HEK293 (cell line): ENCODE data around the gene HOXA4.
A peak's percentile ranks its signal among the peaks of the same experiment; 100 is the strongest.

Experiments used
- CTCF ChIA-PET: fragments of 350-600 bp; formaldehyde crosslinking; extraction: SDS; loops from one replicate; lab custom pipeline; 2021; ENCODE audit warnings: antibody characterized with exemption; lab: Yijun Ruan, JAX
- POLR2A ChIA-PET: fragments of 300-600 bp; formaldehyde crosslinking; extraction: SDS; loops from one replicate; lab custom pipeline; 2020; ENCODE audit warnings: antibody characterized with exemption, inconsistent platforms; lab: Yijun Ruan, JAX
- H3K27ac ChIP-seq: fragments of 200-500 bp; sonication (Bioruptor generic); 2 replicates; pipeline ENCODE4 v1.5.1; 2014; ENCODE audit warnings: low read depth, low read length, control low read depth, inconsistent platforms; ENCODE audit errors: extremely low read depth
- H3K36me3 ChIP-seq, 2 experiments: fragments of 200-500 bp in 1 of 2; sonication (Bioruptor generic) in 1 of 2; 1 replicate in 1 of 2; 2 replicates in 1 of 2; pipeline ENCODE4 v1.5.1; 2014 to 2017; ENCODE audit warnings: inconsistent platforms in 2 of 2, low read length in 2 of 2; ENCODE audit not compliant: control insufficient read depth in 2 of 2, insufficient read depth in 1 of 2
- H3K4me1 ChIP-seq: fragments of 200-500 bp; sonication (Bioruptor generic); 2 replicates; pipeline ENCODE4 v1.5.1; 2014; ENCODE audit warnings: mild to moderate bottlenecking, low read length, inconsistent platforms; ENCODE audit not compliant: control insufficient read depth, insufficient read depth
- H3K4me3 ChIP-seq: 2 replicates; pipeline ENCODE4 v1.5.1; 2011; ENCODE audit warnings: low read depth, mild to moderate bottlenecking, control low read depth, low read length, moderate library complexity
- H3K9me3 ChIP-seq: fragments of 200-500 bp; sonication (Bioruptor generic); 2 replicates; pipeline ENCODE4 v1.5.1; 2014; ENCODE audit warnings: low read depth, low read length, inconsistent platforms; ENCODE audit not compliant: control insufficient read depth, insufficient read depth
- HOXA7 ChIP-seq: sonication (generic); formaldehyde crosslinking; IDR thresholded peaks from 2 replicates; pipeline ENCODE4 v1.8.1; 2022; ENCODE audit warnings: missing genetic modification reagents, borderline replicate concordance
- ZFHX2 ChIP-seq: fragments of 450-650 bp; formaldehyde crosslinking; conservative IDR thresholded peaks from 2 replicates; pipeline ENCODE4 v1.5.1; 2016; ENCODE audit warnings: missing biosample characterization, missing genetic modification characterization
- ZNF121 ChIP-seq: fragments of 450-650 bp; formaldehyde crosslinking; IDR thresholded peaks from 2 replicates; pipeline ENCODE4 v1.5.1; 2016; ENCODE audit warnings: missing biosample characterization, missing genetic modification characterization
- ZNF132 ChIP-seq: fragments of 450-650 bp; formaldehyde crosslinking; IDR thresholded peaks from 2 replicates; pipeline ENCODE4 v1.5.1; 2017; ENCODE audit warnings: missing biosample characterization, missing genetic modification characterization, borderline replicate concordance
- ZNF138 ChIP-seq: fragments of 450-650 bp; formaldehyde crosslinking; IDR thresholded peaks from 2 replicates; pipeline ENCODE4 v1.5.1; 2016; ENCODE audit warnings: missing biosample characterization, missing genetic modification characterization, borderline replicate concordance
- ZNF169 ChIP-seq: fragments of 450-650 bp; formaldehyde crosslinking; IDR thresholded peaks from 2 replicates; pipeline ENCODE4 v1.5.1; 2016; ENCODE audit warnings: missing biosample characterization, missing genetic modification characterization
- ZNF211 ChIP-seq: fragments of 450-650 bp; formaldehyde crosslinking; IDR thresholded peaks from 2 replicates; pipeline ENCODE4 v1.5.1; 2016; ENCODE audit warnings: low read depth, missing biosample characterization, missing genetic modification characterization
- ZNF354C ChIP-seq: fragments of 450-650 bp; formaldehyde crosslinking; IDR thresholded peaks from 2 replicates; pipeline ENCODE4 v1.5.1; 2016; ENCODE audit warnings: missing biosample characterization, missing genetic modification characterization, low read depth, borderline replicate concordance
- ZNF391 ChIP-seq: fragments of 450-650 bp; formaldehyde crosslinking; IDR thresholded peaks from 2 replicates; pipeline ENCODE4 v1.5.1; 2016; ENCODE audit warnings: low read depth, missing biosample characterization, missing genetic modification characterization, borderline replicate concordance
- ZNF660 ChIP-seq: fragments of 450-650 bp; IDR thresholded peaks from 2 replicates; pipeline ENCODE4 v1.5.1; 2018; ENCODE audit warnings: missing biosample characterization, mild to moderate bottlenecking, missing genetic modification characterization
- ZNF707 ChIP-seq: fragments of 450-650 bp; formaldehyde crosslinking; IDR thresholded peaks from 2 replicates; pipeline ENCODE4 v1.5.1; 2016; ENCODE audit warnings: missing biosample characterization, missing genetic modification characterization
- ZNF837 ChIP-seq: fragments of 450-650 bp; formaldehyde crosslinking; IDR thresholded peaks from 2 replicates; pipeline ENCODE4 v1.5.1; 2016; ENCODE audit warnings: missing biosample characterization, missing genetic modification characterization
- ZNF843 ChIP-seq: fragments of 450-650 bp; formaldehyde crosslinking; IDR thresholded peaks from 2 replicates; pipeline ENCODE4 v1.5.1; 2016; ENCODE audit warnings: missing biosample characterization, missing genetic modification characterization
- ZSCAN23 ChIP-seq: fragments of 450-650 bp; formaldehyde crosslinking; IDR thresholded peaks from 2 replicates; pipeline ENCODE4 v1.5.1; 2016; ENCODE audit warnings: missing biosample characterization, missing genetic modification characterization
- TF ChIP-seq, protein P1 (sequence below): fragments of 450-650 bp; formaldehyde crosslinking; IDR thresholded peaks from 2 replicates; pipeline ENCODE4 v1.5.1; 2016; ENCODE audit warnings: missing biosample characterization, missing genetic modification characterization, borderline replicate concordance
- TF ChIP-seq, protein P2 (sequence below): fragments of 450-650 bp; formaldehyde crosslinking; IDR thresholded peaks from 2 replicates; pipeline ENCODE4 v1.5.1; 2017; ENCODE audit warnings: missing biosample characterization, missing genetic modification characterization
- TF ChIP-seq, protein P3 (sequence below): fragments of 450-650 bp; formaldehyde crosslinking; optimal IDR thresholded peaks from 2 replicates; pipeline ENCODE3; 2016; ENCODE audit warnings: missing biosample characterization, mild to moderate bottlenecking, missing genetic modification characterization
- TF ChIP-seq, protein P4 (sequence below): fragments of 450-650 bp; formaldehyde crosslinking; IDR thresholded peaks from 2 replicates; pipeline ENCODE4 v1.5.1; 2016; ENCODE audit warnings: missing biosample characterization, missing genetic modification characterization
- TF ChIP-seq, protein P5 (sequence below): fragments of 450-650 bp; formaldehyde crosslinking; IDR thresholded peaks from 2 replicates; pipeline ENCODE4 v1.5.0; 2017; ENCODE audit warnings: missing biosample characterization, missing genetic modification characterization, borderline replicate concordance
- TF ChIP-seq, protein P6 (sequence below): fragments of 450-650 bp; formaldehyde crosslinking; IDR thresholded peaks from 2 replicates; pipeline ENCODE4 v1.5.1; 2016; ENCODE audit warnings: missing biosample characterization, missing genetic modification characterization, low read depth

The HOXA4 gene

DNA sequence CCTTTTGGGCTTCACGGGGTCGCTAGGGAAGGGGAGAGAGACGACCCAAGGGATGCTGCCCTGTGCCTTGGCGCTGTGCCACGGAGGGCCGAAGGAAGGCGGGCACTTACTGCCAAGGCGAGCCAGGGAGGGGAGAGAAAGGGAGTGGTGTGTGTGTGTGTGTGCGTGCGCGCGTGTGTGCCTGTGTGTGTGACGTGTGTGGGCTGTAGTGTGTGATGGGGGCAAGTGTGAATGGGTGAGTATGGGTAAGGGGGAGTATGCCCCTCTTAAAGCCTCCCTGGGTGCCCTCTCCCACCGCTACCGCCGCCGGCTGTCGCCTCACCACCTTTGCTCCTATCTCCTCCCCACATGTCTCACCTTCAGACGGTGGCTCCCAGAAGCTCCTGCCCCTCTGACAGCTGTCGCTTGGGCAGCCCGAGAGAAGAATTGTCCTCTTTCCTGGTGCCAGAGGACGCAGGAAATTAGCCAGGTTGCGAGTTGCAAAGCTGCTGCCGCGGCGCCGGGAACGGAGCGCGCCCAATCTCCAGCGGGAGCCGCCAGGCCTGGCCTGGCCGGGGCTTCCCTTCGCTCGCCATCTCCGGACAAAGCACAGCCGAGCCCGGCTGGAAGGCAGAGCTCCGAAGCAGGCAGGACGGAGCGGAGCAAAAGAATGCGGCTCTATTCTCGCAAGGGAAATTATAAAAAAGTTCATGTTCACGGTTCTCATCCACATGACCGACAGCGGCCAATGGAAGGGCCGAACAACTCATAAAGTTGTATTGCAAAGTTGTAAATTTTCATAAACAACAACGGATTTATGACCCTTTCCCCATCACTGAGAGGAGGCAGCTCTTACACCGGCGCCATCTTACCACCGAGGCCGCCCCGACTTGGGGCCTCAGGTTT lies 21.6 kb upstream of the HOXA4 start, which contains the start of gene HOXA3:
Gene HOXA3, minus strand, starts transcription at position 653 of the 885 bp plus-strand sequence. CDS start 41,943 bp downstream, outside the sequence.
- H3K36me3 ChIP-seq = peaks cover 0 to 28% of the 10 kb centered on the region in 2 experiments; a peak in 1 of 3 replicates
- H3K4me3 ChIP-seq = peak within 1 kb of the TSS; percentile 59
- peak within 1 kb of the TSS; percentile 99 for H3K27ac ChIP-seq
- ChIA-PET CTCF (interaction anchor here (0.6 to 1.2 kb wide), 2 partner anchors 471 to 1295 kb away, joined by 3 to 4 read pairs; no protein-coding TSS in a partner anchor), POLR2A (interaction anchor here (1.1 to 5.6 kb wide), 5 partner anchors 10 to 38 kb away, joined by 3 to 42 read pairs (median 14); partner anchors contain the start of gene HOXA9)
- no peaks in the 10 kb centered on the region for H3K9me3 ChIP-seq
- peaks cover 7% of the 10 kb centered on the region for H3K4me1 ChIP-seq
- TF ChIP-seq, protein P1, sequence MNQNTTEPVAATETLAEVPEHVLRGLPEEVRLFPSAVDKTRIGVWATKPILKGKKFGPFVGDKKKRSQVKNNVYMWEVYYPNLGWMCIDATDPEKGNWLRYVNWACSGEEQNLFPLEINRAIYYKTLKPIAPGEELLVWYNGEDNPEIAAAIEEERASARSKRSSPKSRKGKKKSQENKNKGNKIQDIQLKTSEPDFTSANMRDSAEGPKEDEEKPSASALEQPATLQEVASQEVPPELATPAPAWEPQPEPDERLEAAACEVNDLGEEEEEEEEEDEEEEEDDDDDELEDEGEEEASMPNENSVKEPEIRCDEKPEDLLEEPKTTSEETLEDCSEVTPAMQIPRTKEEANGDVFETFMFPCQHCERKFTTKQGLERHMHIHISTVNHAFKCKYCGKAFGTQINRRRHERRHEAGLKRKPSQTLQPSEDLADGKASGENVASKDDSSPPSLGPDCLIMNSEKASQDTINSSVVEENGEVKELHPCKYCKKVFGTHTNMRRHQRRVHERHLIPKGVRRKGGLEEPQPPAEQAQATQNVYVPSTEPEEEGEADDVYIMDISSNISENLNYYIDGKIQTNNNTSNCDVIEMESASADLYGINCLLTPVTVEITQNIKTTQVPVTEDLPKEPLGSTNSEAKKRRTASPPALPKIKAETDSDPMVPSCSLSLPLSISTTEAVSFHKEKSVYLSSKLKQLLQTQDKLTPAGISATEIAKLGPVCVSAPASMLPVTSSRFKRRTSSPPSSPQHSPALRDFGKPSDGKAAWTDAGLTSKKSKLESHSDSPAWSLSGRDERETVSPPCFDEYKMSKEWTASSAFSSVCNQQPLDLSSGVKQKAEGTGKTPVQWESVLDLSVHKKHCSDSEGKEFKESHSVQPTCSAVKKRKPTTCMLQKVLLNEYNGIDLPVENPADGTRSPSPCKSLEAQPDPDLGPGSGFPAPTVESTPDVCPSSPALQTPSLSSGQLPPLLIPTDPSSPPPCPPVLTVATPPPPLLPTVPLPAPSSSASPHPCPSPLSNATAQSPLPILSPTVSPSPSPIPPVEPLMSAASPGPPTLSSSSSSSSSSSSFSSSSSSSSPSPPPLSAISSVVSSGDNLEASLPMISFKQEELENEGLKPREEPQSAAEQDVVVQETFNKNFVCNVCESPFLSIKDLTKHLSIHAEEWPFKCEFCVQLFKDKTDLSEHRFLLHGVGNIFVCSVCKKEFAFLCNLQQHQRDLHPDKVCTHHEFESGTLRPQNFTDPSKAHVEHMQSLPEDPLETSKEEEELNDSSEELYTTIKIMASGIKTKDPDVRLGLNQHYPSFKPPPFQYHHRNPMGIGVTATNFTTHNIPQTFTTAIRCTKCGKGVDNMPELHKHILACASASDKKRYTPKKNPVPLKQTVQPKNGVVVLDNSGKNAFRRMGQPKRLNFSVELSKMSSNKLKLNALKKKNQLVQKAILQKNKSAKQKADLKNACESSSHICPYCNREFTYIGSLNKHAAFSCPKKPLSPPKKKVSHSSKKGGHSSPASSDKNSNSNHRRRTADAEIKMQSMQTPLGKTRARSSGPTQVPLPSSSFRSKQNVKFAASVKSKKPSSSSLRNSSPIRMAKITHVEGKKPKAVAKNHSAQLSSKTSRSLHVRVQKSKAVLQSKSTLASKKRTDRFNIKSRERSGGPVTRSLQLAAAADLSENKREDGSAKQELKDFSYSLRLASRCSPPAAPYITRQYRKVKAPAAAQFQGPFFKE (tag by site-specific recombination) = no peak
- TF ChIP-seq ZNF354C (tag by site-specific recombination) (no peak), ZNF121 (tag by site-specific recombination) (no peak), HOXA7 (CRISPR knock-in tag) (no peak), ZNF391 (tag by site-specific recombination) (no peak), ZNF660 (tag by site-specific recombination) (no peak), ZNF707 (tag by site-specific recombination) (no peak), ZNF211 (tag by site-specific recombination) (no peak), ZNF132 (tag by site-specific recombination) (no peak), ZNF843 (no peak; the same call in 1 of the 2 replicates), ZNF837 (tag by site-specific recombination) (no peak), ZFHX2 (peak; percentile 86), ZNF138 (tag by site-specific recombination) (no peak), ZSCAN23 (no peak), ZNF169 (tag by site-specific recombination) (no peak)
- TF ChIP-seq, protein P2, sequence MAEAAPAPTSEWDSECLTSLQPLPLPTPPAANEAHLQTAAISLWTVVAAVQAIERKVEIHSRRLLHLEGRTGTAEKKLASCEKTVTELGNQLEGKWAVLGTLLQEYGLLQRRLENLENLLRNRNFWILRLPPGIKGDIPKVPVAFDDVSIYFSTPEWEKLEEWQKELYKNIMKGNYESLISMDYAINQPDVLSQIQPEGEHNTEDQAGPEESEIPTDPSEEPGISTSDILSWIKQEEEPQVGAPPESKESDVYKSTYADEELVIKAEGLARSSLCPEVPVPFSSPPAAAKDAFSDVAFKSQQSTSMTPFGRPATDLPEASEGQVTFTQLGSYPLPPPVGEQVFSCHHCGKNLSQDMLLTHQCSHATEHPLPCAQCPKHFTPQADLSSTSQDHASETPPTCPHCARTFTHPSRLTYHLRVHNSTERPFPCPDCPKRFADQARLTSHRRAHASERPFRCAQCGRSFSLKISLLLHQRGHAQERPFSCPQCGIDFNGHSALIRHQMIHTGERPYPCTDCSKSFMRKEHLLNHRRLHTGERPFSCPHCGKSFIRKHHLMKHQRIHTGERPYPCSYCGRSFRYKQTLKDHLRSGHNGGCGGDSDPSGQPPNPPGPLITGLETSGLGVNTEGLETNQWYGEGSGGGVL (tag by site-specific recombination) = peak; percentile 97
- TF ChIP-seq, protein P3, sequence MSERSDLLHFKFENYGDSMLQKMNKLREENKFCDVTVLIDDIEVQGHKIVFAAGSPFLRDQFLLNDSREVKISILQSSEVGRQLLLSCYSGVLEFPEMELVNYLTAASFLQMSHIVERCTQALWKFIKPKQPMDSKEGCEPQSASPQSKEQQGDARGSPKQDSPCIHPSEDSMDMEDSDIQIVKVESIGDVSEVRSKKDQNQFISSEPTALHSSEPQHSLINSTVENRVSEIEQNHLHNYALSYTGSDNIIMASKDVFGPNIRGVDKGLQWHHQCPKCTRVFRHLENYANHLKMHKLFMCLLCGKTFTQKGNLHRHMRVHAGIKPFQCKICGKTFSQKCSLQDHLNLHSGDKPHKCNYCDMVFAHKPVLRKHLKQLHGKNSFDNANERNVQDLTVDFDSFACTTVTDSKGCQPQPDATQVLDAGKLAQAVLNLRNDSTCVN (tag by site-specific recombination) = peak; percentile 67
- TF ChIP-seq, protein P4, sequence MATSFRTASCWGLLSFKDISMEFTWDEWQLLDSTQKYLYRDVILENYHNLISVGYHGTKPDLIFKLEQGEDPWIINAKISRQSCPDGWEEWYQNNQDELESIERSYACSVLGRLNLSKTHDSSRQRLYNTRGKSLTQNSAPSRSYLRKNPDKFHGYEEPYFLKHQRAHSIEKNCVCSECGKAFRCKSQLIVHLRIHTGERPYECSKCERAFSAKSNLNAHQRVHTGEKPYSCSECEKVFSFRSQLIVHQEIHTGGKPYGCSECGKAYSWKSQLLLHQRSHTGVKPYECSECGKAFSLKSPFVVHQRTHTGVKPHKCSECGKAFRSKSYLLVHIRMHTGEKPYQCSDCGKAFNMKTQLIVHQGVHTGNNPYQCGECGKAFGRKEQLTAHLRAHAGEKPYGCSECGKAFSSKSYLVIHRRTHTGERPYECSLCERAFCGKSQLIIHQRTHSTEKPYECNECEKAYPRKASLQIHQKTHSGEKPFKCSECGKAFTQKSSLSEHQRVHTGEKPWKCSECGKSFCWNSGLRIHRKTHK (tag by site-specific recombination) = no peak
- TF ChIP-seq, protein P5, sequence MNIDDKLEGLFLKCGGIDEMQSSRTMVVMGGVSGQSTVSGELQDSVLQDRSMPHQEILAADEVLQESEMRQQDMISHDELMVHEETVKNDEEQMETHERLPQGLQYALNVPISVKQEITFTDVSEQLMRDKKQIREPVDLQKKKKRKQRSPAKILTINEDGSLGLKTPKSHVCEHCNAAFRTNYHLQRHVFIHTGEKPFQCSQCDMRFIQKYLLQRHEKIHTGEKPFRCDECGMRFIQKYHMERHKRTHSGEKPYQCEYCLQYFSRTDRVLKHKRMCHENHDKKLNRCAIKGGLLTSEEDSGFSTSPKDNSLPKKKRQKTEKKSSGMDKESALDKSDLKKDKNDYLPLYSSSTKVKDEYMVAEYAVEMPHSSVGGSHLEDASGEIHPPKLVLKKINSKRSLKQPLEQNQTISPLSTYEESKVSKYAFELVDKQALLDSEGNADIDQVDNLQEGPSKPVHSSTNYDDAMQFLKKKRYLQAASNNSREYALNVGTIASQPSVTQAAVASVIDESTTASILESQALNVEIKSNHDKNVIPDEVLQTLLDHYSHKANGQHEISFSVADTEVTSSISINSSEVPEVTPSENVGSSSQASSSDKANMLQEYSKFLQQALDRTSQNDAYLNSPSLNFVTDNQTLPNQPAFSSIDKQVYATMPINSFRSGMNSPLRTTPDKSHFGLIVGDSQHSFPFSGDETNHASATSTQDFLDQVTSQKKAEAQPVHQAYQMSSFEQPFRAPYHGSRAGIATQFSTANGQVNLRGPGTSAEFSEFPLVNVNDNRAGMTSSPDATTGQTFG (tag by site-specific recombination) = no peak
- TF ChIP-seq, protein P6, sequence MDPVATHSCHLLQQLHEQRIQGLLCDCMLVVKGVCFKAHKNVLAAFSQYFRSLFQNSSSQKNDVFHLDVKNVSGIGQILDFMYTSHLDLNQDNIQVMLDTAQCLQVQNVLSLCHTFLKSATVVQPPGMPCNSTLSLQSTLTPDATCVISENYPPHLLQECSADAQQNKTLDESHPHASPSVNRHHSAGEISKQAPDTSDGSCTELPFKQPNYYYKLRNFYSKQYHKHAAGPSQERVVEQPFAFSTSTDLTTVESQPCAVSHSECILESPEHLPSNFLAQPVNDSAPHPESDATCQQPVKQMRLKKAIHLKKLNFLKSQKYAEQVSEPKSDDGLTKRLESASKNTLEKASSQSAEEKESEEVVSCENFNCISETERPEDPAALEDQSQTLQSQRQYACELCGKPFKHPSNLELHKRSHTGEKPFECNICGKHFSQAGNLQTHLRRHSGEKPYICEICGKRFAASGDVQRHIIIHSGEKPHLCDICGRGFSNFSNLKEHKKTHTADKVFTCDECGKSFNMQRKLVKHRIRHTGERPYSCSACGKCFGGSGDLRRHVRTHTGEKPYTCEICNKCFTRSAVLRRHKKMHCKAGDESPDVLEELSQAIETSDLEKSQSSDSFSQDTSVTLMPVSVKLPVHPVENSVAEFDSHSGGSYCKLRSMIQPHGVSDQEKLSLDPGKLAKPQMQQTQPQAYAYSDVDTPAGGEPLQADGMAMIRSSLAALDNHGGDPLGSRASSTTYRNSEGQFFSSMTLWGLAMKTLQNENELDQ (tag by site-specific recombination) = no peak
